Measurements from ENCODE around the gene NODAL. TPM values are rescaled to one million over a fixed set of nuclear protein-coding genes. Genes with fewer than 3 reads are reported as not detected.

NODAL gene
- polyA plus RNA-seq, 2 of the 4 experiments (the other 2 are of a cell fraction) = not detected

GRCh38 chr10:70441895-70442309, 421 bp upstream of the NODAL start:
- POLR2A ChIA-PET = no interaction called here
- WGBS (ENCODE audit: missing lambda C conversion rate) = 54% methylated on average over 10 of the region's 12 CpGs
- no peaks in the 10 kb centered on the region for H3K4me1 ChIP-seq
- peak in 1 of 2 experiments; percentile 37; a peak in 3 of 6 replicates for ATAC-seq
- no peak for FAIRE-seq
- TF ChIP-seq SREBF2 (IDR thresholded peaks at IDR 0.05) (no peak), HOXB13 (CRISPR knock-in tag; IDR thresholded peaks at IDR 0.05; ENCODE audit: low read depth) (no peak), RNF2 (IDR thresholded peaks at IDR 0.05; ENCODE audit: borderline replicate concordance, low read depth) (no peak)
- no peak overlapping the region for H3K27ac ChIP-seq
- H3K4me2 ChIP-seq = no peak overlapping the region
- no peaks in the 10 kb centered on the region for H3K9me3 ChIP-seq
- no peak overlapping the region for H3K4me3 ChIP-seq
- CTCF ChIA-PET = interaction anchor here (0.8 to 2.0 kb wide), 2 partner anchors 10 to 20 kb away, joined by 4 to 10 read pairs; no protein-coding TSS in a partner anchor
- DNase-seq (ENCODE audit: low read depth in 1 of 2, low spot score in 1 of 2) = no peak

- Histone ChIP-seq H3K4me1 (no peaks in the 10 kb centered on the region), H3K9me3 (no peaks in the 10 kb centered on the region), H3K4me3 (no peak overlapping the region), H3K27ac (no peak overlapping the region), H3K4me2 (no peak overlapping the region)
- ATAC-seq (peak in 1 of 2 experiments; percentile 42; a peak in 2 of 6 replicates), FAIRE-seq (no peak), DNase-seq (ENCODE audit: low read depth in 1 of 2, low spot score in 1 of 2) (no peak)
- TF ChIP-seq CHD2 (IDR thresholded peaks at IDR 0.05; ENCODE audit: low read length, partially characterized antibody) (no peak), JUN (IDR thresholded peaks at IDR 0.05) (no peak), MAZ (IDR thresholded peaks at IDR 0.05; ENCODE audit: borderline replicate concordance, low read depth, low read length) (no peak), CTCF (IDR thresholded peaks at IDR 0.05) (no peak), ZFP36 (IDR thresholded peaks at IDR 0.05; ENCODE audit: borderline replicate concordance, partially characterized antibody) (no peak), USF2 (IDR thresholded peaks at IDR 0.05) (no peak), HOXB5 (CRISPR knock-in tag; IDR thresholded peaks at IDR 0.05) (no peak), MAFK (IDR thresholded peaks at IDR 0.05; ENCODE audit: partially characterized antibody) (no peak), PBX3 (IDR thresholded peaks at IDR 0.05) (no peak), MYC (IDR thresholded peaks at IDR 0.05; ENCODE audit: borderline replicate concordance, low read length) (no peak), EHF (CRISPR knock-in tag; IDR thresholded peaks at IDR 0.05) (no peak), ZSCAN20 (CRISPR knock-in tag; IDR thresholded peaks at IDR 0.05) (no peak), RARB (CRISPR knock-in tag; IDR thresholded peaks at IDR 0.05) (no peak), POLR2A (IDR thresholded peaks at IDR 0.05; ENCODE audit: low read length) (no peak), ESRRA (IDR thresholded peaks at IDR 0.05; ENCODE audit: borderline replicate concordance, low read length) (no peak)
- ChIA-PET POLR2A (no interaction called here), CTCF (no interaction called here)
- 69% methylated on average over 59 of the region's 69 CpGs for WGBS (ENCODE audit: missing lambda C conversion rate)
These were observed 953 bp downstream of the NODAL start for GRCh38 chr10:70440296-70441160.

- no peak overlapping the region for H3K27ac ChIP-seq
- 66% methylated on average over 3 of the region's 5 CpGs for WGBS (ENCODE audit: missing lambda C conversion rate)
- no peak overlapping the region for H3K4me3 ChIP-seq
- DNase-seq (ENCODE audit: low read depth in 1 of 2, low spot score in 1 of 2) (no peak), ATAC-seq (no peak), FAIRE-seq (no peak)
- no peak for TF ChIP-seq MAFK (IDR thresholded peaks at IDR 0.05; ENCODE audit: partially characterized antibody)
- TF ChIP-seq ZNF302 (CRISPR knock-in tag; IDR thresholded peaks at IDR 0.05) = no peak
- no peaks in the 10 kb centered on the region for H3K4me1 ChIP-seq
- CTCF ChIA-PET = interaction anchor here (1.3 to 2.0 kb wide), 4 partner anchors 9 to 112 kb away, joined by 3 to 5 read pairs (median 4); no protein-coding TSS in a partner anchor
- H3K4me2 ChIP-seq = no peak overlapping the region
- H3K9me3 ChIP-seq = no peaks in the 10 kb centered on the region
- POLR2A ChIA-PET = no interaction called here
These were observed 3.8 kb downstream of the NODAL start for GRCh38 chr10:70437721-70438120.

Measured in A549 (cell line).